SU-DHL-6 (cell line): Measurements from ENCODE around the gene MAPK6.

ENCODE experiments used
- EZH2phosphoT487 ChIP-seq: fragments of 200-600 bp; sonication (generic), shearing (Covaris generic); conservative IDR thresholded peaks from 2 replicates; pipeline ENCODE4 v1.6.1; 2018; ENCODE audit warnings: mild to moderate bottlenecking, antibody characterized with exemption, low read length, moderate library complexity, mixed read lengths
- TF ChIP-seq, protein P1 (sequence below): fragments of 200-600 bp; sonication (generic); IDR thresholded peaks from one replicate; pipeline ENCODE4 v1.5.1; 2017; ENCODE audit warnings: antibody characterized with exemption, mild to moderate bottlenecking, low read length, moderate library complexity; ENCODE audit not compliant: insufficient read depth, poor library complexity, severe bottlenecking

GRCh38 chr15:51991141-51991540, 27.9 kb upstream of the MAPK6 start:
- TF ChIP-seq, protein P1, sequence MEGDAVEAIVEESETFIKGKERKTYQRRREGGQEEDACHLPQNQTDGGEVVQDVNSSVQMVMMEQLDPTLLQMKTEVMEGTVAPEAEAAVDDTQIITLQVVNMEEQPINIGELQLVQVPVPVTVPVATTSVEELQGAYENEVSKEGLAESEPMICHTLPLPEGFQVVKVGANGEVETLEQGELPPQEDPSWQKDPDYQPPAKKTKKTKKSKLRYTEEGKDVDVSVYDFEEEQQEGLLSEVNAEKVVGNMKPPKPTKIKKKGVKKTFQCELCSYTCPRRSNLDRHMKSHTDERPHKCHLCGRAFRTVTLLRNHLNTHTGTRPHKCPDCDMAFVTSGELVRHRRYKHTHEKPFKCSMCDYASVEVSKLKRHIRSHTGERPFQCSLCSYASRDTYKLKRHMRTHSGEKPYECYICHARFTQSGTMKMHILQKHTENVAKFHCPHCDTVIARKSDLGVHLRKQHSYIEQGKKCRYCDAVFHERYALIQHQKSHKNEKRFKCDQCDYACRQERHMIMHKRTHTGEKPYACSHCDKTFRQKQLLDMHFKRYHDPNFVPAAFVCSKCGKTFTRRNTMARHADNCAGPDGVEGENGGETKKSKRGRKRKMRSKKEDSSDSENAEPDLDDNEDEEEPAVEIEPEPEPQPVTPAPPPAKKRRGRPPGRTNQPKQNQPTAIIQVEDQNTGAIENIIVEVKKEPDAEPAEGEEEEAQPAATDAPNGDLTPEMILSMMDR: no peak
- no peak for TF ChIP-seq EZH2phosphoT487
